COLO668 (cell line): ENCODE data around the gene MAN1C1.
"Not testable (repeated sequence)": the region's sequence is repeated elsewhere in the genome, so short reads cannot be mapped to it uniquely, and the experiment has no call there.

Experiments used
- DNase-seq: peaks from one replicate; lab custom pipeline; 2025; ENCODE audit not compliant: unreplicated experiment; lab: John Stamatoyannopoulos, UW

The MAN1C1 gene

DNA sequence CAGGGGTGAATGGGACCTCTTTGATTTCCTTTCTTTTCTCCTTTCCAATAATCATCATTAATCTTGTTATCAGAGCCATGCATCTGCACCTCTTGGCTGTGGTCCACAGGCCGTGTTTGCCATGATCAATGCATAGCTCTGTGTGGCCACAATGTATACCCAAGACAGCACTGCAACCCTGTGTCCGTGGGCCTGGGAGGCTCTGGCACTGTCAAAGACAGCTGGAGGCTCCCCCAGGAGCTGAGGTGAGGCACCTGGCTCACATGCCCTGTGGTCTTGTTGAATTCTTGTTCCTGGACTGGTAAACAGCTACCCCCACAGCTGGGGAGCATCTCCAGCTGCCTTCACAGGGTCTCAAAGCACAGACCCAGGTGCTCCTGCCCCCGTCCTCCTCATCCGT lies 116.2 kb downstream of the MAN1C1 start:
- peak; percentile 54 for DNase-seq

DNA sequence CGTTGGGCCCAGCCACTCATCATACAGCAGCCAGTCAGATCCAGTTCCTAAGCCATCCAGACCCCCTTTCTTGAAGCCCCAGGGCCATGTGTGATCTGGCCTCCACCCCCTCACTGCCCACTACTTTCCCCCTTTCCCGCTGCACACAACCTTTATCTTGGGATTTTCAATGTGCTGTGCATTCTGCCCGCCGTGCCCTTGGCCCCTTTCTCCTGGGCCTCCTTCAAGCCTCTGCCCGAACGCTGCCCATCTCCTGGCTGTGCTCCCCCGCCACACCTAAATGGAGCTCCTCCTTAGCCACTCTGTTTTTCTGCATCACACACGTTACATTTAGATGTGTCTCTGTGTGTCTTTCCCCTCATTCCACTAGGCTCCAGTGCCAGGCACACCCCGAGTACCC lies 116.7 kb downstream of the MAN1C1 start:
- DNase-seq: no peak

DNA sequence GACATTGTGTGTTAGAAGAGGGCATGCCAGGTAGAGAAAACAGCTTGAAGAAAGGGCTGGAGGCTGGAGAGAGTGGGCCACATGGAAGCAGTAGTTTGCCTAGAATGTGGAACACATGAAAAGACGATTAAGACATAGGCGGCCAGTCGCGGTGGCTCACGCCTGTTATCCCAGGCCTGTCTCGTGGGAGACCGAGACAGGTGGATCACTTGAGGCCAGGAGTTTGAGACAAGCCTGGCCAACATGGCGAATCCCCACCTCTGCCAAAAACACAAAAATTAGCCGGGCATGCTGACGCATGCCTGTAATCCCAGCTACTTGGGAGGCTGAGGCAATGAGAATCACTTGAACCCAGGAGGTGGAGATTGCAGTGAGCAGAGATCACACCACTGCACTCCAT lies 118.4 kb downstream of the MAN1C1 start:
- not testable (repeated sequence) for DNase-seq

DNA sequence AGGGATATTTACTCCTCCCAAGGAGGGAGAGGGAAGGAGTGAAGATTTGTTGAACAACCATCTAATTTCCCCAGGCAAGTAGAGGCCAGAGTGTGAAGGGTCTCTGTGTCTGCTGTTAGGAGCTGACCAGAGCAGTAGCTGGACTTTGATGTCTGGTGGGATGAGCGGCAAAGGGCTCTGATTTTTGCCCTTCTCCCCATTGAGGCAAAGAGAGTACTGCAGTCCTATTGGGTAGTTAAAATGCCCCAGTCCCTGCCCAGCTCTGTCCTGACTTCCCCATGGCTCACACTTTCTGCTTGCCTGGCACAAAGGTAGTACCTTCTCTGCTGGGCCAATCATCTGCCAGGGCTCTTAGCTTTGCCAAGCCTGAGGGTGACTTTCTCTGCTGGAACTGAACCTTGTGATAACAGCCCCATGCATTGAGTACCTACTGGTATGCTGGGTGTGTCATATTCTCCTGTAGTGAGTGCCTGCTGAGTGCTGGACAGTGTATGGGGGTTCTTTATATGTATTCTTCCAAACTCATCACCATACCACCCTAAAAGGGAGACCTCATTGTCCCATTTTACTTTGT lies 119.5 kb downstream of the MAN1C1 start:
- no peak for DNase-seq

DNA sequence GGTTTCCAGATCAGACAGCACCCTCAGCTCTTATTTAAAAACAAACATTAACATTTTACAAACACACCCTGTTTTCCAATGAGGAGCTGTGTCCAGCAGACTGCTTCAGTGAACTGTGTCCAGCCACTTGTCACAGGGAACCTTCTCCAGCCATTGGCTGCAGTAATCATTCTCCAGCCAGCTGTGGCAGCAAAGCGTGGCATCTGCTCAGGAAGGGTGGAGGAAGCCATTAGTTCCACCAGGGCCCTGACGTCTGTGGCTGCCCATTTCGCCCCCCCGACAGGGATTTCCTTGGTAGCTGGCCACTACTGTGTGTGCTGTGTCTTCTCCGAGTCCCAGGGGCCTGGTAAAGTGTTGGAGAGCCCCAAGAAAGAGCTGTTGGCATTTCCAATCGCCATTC lies 120.5 kb downstream of the MAN1C1 start:
- DNase-seq: peak; percentile 69

DNA sequence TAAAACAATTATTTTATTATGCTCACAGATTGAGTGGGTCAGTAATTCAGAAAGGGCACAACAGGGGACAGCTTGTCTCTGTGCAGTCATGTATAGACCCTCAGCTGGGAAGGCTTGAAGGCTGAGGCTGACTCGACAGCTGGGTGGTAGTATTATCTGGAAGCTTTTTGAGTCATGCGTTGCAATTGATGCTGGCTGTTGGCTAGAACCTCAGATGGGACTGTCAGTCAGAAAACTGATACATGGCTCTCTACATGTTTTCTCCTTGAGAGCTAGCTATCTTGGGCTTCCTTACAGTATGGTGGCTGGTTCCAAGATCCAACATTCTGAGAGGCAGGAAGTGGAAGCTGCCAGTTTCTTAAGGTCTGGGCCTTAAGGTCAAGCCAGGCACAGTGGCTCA lies 121.9 kb downstream of the MAN1C1 start:
- no peak for DNase-seq

DNA sequence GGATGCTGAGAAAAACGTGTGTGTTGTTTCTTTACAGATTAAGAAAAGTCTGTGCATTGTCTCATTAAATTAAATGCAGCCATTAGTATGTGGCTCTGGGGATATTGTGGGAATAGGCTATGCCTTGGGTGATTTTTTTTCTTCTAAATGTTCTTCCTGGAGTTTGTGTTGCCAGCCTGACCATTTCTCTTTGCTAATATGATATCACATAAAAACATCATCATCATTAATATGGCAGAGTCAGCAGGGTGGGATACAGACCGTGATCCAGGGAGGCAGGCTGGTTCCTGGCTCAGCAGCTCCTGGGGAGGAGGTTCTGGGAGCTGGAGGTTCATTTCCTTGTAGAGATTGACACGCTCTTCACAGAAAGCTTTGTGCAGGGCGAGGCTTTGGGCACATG lies 122.8 kb downstream of the MAN1C1 start:
- no peak for DNase-seq

DNA sequence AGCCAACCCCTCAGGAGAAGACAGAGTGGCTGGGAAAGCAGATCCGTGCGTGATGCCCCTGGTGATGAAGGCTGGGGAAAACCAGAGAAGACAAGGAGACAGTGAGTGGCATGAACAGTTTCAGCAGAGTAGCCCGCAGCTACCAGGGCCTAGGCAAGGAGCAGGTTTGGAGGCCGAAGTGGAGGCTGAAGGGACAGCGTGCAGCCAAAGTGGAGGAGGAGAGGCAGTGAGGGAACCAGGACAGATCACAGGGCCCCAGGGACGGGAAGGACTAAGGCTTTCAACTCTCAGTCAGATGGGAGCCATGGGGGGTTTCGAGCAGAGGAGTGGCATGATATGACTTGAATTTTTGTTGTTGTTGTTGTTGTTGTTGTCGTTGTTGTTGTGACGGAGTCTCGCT lies 123.5 kb downstream of the MAN1C1 start:
- DNase-seq: no peak

DNA sequence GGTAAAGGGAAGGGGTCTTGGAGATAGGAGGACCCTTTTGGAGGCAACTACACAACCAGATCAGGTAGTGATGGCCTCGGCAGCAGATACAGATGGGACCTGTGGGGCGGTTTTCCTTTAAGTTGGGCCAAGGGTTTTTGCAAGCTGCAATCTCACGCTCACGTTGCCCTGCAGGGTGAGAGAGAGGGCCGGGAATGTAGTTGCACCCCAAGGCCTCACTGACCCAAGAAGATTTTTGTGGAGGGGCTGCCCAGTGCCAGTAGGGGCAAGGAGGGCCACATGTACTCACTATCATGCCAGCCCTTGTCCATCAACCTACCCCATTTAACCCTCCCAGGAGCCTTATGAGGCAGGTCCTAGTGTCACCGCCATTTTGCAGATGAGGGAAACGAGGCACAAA lies 125.7 kb downstream of the MAN1C1 start:
- no peak for DNase-seq

DNA sequence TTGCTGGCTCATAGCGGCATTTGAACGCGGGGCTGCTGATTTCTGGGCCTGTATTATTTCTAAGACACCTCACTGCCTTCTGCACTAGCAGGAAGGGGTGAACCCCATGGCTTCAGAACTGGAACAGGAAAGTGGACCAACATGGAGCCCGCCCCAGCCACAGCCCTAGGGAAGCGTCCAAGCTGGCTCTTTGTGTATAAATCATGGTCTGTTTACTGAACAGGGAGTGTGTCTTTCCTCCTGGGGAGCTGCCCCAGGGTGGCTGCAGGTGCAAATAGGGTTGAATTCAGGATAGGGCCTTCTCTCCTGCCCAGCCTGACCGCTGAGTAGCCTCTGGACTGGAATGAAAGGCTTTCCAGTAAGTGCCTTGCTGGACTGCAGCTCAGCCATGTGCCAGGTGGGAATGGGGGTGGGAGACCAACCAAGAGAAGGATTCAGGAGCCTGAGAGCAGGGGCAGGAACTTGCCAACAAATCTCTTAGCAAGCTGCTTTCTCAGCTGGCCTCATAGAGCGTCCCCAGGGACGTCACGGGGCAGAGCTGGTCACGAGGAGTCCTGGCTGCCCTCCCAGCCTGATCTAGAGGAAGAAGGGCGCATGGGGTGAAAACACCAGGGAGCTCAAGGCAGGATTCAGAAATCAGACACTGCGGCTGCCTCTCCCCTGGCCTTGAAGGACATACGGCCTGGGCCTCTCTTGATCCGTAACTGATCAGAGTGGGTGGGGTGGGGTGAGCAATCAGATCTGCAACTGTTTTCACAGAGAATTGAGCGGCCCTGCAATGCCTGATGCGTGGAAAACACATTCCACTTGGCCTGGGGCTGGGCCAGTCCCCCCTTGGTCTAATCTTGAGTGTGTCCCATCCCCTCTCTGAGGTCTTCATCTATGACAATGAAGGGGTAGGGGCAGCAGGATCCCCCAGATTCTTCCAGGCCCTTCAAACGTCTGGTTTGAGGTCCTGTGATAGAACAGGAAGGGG lies 126.9 kb downstream of the MAN1C1 start:
- DNase-seq: peak; percentile 70

DNA sequence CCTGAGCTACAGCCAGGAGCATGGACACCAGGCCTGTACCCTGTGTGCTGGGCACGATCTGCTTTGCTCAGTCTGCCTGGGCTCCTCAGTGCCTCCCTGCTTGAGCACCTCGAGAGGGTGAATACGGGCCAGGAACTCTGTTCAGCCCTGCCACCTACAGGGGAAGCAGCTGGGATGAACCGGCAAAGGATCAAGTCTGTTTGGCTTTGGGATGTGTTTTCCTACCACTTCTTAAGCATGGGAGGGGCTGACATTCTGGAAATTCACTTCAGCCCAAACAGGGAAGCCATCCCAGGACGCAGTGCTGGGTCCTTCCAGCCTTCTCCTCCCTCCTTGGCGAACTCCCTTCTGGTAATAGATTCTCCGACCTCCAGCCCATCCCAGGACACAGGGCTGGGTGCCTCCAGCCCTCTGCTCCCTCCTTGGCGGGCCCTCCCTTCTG lies 127.6 kb downstream of the MAN1C1 start:
- peak; percentile 72 for DNase-seq

DNA sequence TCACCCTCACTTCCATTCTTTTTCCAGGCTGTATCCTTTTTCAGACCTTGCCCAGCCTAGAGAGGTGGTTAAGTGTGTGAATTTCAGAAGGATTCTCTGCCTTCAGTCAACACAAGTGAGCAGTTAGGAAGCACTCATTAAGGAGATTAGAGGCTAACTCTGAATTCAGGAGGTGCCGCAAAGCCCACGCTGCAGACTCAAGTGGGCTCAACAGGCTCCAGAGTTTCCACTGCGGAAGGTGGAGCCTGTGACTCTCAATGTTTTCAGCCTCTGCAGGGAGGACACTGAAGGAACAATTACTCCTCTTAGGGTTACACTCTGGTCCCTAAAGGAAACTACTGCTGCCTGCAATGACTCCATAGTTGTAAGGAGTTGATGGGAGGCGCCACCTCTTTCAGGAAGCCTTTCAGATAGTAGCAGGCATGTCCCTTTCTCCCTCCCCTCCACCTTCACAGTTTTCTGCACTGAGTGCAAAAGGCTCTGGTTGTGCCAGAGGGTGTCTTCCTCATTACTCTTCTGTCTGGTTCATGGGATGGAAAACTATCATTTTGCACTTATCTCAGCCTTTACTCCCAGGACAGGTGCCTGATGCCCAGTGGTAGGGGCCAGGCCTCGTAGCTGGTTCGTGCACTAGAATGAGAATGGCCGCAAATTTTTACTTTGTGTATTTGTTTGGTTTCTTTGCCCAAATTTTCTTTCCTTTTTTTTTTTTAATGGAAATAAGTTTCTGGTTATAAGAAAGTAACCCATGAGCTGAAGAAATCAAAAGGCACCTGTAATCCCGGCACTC lies 128.2 kb downstream of the MAN1C1 start:
- no peak for DNase-seq

DNA sequence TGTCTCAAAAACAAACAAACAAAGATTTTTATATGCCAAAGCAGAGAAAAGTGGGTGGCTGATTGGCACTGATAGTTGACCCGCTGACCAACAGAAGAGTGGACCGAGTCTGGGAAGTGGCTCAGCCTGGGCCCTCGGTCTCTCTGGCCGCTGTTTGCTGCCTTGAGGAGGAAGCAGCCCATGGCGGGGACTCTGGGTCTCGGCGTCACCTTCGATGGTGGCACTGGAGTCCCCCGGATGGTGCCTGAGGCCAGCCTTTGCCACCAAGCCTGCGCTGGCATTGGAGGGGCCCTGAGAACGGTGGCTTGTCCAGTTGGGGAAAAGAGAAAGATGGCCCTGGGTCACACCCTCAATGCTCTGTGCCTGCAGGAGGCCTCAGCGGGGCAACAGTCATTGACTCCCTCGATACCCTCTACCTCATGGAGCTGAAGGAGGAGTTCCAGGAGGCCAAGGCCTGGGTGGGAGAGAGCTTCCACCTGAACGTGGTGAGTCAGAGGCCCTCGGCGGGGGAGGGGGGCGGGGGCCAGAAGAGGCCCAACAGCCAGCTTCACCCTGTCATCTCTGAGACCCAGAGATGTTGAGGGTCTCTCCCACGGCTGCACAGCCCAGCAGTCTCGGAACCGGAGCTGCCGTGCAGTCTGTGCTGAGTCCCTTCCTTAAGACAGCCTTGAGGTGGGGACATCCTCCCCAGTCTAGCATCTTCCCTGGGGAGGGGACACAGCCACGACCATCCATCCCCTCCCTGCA lies 129.9 kb downstream of the MAN1C1 start:
- DNase-seq: no peak

DNA sequence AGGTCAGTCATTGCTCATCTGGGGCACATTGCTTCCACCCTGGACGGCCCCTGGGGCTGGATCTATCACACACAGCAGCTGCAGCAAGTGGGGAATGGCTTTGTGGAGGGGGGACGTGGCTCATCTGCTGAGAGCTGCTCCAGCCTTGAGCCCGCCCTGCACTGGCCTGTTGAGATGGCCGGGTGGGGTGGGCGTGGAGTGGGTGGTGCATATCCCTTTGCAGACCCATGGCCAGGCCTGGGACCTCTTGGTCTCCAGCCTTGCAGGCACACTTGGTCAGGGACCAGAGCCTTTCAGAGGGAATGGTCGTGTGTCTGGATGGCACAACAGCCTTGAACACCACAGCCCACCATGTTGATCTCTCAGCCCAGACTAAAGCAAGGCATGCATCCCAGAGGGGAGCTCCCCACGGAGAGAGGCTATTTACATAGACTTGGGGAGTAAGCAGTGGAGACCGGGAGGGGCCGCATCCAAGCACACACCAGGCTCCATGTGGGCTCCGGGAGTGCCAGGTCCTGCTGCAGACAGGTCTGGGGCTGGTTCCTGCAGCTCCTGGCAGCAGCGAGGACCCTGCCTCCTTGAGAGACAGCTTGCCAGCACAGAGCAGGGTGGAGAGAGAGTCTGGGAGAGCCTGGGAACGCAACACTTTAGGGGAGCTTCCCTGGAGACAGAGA lies 130.6 kb downstream of the MAN1C1 start:
- no peak for DNase-seq

DNA sequence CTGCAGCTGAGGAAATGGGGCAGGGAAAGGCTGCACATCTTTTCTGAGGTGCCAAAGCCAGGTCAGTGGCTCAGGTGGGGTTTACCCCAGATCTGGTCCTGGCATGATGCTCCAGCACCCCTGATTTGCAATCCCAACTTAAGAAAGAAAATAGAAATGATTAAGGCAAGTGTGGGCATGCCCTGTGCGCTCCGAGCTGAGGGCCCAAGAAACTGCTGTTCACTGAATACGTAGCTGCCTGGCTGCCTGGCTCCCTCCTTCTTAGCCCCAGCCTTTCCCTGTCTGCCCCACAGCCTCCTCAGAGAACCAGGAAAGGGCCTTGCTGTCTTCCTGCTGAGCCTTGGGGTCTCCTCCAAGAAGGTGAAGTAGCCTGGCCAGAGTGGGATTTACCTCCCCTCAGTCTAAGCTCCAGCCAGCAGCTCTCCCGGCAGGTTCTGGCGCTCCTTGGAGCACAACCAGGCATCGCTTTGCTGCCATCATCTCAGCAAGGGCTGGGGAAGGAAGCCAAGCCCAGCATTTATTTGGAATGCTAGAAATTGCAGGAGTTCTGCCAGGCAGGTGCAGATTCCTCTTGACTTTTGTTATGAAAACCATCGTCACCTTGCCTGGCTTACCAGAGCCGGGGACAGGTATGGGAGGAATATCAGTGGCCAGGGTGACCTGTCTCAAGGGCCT lies 132.1 kb downstream of the MAN1C1 start:
- DNase-seq: no peak

DNA sequence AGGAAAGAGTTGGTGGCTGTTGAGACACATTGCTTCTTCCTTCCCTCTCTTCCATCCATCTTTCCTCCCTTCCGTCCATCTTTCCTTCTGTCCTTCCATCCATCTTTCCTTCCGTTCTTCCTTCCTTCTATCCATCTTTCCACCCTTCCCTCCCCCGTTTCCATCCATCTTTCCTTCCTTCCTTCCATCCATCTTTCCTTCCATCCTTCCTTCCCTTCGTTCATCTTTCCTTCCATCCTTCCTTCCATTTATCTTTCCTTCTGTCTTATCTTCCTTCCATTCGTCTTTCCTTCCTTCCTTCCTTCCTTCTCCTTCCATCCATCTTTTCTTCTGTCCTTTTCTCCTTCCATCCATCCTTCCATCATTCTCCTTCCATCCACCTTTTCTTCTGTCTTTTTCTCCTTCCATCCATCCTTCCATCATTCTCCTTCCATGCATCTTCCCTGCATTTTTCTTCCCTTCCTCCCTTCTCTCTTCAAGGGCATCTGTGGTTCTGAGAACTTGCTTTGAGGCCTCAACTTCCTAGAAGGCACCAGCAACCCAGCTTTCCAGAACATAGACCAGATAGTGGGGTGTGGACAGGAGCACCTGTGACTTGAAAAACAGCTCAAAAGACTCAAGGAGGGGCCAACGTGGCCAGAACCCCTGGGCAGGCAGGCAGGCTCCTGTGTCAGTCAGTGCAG lies 134.5 kb downstream of the MAN1C1 start:
- DNase-seq: no peak

DNA sequence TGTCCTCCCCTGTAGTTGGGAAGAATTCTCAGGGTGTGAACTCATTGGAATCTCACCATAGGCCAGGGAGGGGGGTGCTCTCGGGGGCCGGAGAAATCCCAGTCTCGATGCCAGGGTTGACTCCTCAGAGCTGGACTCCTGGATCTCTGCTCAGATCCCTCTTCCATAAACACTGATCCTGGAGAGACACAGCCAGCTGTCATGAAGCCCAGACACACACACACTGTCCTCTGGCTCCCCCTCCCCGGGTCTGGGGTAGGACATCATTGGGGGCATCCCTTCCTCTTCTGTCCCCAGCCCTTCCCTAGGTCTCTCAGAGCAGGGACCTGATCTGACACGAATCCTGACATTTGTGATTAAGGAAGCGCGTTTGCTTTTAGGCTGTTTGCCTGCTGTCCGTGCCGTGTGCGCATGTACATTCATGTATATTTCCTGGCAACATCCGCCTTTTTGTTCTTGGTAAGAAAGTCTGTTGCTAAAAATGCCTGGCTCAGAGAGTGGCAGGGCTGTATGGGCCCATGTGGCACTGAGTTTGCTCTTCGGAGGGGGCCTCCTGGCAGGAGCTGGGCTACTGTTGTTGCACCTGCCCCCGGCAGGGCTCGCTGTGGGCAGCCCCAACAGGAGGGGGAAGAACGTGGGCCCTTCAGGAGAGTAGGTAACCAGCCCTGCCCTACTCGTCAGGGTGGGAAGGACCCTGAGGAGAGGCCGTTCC lies 138.0 kb downstream of the MAN1C1 start:
- DNase-seq: no peak

DNA sequence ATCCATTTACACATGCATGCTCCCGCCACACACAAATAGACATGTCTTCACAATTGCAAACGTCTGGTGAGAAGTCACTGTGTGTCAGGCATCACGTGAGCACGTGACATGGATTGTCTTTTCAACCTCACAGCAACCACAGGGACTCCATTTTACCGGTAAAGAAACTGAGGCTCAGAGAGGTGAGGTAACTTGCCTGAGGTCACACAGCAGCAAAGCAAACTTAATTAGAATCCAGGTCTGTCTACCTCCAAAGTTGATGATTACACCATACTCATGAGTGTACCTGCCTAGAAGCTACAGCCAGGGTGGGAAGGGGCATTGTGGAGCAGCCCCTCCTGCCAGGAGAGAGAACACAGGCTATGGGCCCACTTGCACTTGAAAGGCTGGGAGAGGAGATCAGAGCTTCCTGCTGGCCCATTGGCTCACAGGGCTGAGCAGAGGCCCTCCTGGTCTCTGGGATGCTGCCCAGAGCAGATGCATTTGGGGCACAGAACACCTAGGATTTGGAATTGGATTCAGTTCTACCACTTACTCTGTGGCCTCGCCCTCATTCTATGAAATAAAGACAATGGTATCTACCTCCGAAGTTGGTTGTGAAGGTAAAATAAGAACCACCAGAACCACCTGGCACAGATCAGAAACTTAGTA lies 139.0 kb downstream of the MAN1C1 start:
- DNase-seq: no peak
